ENCODE results near the gene TCF7L1.

DNA sequence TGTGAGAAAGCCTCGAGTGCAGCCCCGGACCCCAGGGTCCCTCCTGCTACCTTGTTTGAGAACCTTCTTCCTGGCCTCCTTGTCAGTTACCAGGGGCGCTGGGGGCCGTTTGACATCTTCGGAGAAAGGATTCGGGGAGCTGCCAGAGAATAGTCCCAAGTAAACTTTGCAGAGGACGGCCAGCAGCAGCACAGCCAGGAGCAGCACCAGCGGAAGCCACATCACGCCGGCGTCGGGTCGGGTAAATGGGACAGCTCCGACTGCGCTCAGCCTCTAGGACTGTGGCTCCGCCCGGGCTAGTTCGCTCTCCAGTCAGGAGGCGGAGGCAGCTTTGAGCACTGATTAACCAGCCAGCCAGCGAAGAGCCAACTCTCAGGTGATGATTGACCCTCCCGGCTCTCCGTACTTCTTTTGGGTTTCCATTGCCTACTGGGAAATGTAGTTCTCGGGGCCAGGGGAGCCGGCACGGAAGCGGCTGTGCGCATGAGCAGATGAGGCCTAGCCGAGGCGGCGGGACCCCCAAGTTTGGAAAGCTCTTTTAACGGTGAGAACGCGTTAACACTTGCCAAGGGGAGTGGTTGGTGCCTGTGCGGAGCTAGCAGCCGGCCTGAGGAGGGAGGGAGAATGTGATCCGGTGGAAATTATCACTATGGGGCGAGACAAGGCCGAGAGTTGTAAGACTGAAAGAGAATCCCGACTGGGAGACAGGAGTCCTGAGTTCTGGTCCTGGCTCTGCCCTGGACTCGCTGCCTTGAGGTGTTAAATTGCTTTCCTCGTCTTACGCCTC lies 221.3 kb downstream of the TCF7L1 start, which contains the start of the genes ELMOD3 and RETSAT:
- TF ChIP-seq, protein P1, sequence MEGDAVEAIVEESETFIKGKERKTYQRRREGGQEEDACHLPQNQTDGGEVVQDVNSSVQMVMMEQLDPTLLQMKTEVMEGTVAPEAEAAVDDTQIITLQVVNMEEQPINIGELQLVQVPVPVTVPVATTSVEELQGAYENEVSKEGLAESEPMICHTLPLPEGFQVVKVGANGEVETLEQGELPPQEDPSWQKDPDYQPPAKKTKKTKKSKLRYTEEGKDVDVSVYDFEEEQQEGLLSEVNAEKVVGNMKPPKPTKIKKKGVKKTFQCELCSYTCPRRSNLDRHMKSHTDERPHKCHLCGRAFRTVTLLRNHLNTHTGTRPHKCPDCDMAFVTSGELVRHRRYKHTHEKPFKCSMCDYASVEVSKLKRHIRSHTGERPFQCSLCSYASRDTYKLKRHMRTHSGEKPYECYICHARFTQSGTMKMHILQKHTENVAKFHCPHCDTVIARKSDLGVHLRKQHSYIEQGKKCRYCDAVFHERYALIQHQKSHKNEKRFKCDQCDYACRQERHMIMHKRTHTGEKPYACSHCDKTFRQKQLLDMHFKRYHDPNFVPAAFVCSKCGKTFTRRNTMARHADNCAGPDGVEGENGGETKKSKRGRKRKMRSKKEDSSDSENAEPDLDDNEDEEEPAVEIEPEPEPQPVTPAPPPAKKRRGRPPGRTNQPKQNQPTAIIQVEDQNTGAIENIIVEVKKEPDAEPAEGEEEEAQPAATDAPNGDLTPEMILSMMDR (IDR thresholded peaks at IDR 0.05; ENCODE audit: insufficient read depth, low read depth, low read length) = no peak
- TF ChIP-seq EZH2 (IDR thresholded peaks at IDR 0.05; ENCODE audit: insufficient read depth, low read length) = no peak

All from astrocyte (in vitro differentiated cells and primary cell).